Measurements from ENCODE around the gene KIF19.

GRCh38 chr17:74307984-74308773 lies 17.8 kb upstream of the KIF19 start:
- TF ChIP-seq, protein P1, sequence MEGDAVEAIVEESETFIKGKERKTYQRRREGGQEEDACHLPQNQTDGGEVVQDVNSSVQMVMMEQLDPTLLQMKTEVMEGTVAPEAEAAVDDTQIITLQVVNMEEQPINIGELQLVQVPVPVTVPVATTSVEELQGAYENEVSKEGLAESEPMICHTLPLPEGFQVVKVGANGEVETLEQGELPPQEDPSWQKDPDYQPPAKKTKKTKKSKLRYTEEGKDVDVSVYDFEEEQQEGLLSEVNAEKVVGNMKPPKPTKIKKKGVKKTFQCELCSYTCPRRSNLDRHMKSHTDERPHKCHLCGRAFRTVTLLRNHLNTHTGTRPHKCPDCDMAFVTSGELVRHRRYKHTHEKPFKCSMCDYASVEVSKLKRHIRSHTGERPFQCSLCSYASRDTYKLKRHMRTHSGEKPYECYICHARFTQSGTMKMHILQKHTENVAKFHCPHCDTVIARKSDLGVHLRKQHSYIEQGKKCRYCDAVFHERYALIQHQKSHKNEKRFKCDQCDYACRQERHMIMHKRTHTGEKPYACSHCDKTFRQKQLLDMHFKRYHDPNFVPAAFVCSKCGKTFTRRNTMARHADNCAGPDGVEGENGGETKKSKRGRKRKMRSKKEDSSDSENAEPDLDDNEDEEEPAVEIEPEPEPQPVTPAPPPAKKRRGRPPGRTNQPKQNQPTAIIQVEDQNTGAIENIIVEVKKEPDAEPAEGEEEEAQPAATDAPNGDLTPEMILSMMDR (IDR thresholded peaks at IDR 0.05) = no peak
- no peak for TF ChIP-seq POLR2A (IDR thresholded peaks at IDR 0.05)

Data from heart left ventricle (tissue), 13 donors.